HG03103 (cell line): Measurements from ENCODE around the gene MAMDC2.
"Not testable (repeated sequence)": the region's sequence is repeated elsewhere in the genome, so short reads cannot be mapped to it uniquely, and the experiment has no call there.

Source experiments
- ATAC-seq: cut with Tn5 transposase; IDR thresholded peaks from one replicate; pipeline ENCODE4 v1.9.1; 2021; ENCODE audit warnings: low read depth; ENCODE audit not compliant: unreplicated experiment

The MAMDC2 gene

GRCh38 chr9:70035691-70036090 is 8.0 kb upstream of the MAMDC2 start:
- ATAC-seq: no peak

GRCh38 chr9:70036641-70037040 is 7.0 kb upstream of the MAMDC2 start:
- no peak for ATAC-seq

DNA sequence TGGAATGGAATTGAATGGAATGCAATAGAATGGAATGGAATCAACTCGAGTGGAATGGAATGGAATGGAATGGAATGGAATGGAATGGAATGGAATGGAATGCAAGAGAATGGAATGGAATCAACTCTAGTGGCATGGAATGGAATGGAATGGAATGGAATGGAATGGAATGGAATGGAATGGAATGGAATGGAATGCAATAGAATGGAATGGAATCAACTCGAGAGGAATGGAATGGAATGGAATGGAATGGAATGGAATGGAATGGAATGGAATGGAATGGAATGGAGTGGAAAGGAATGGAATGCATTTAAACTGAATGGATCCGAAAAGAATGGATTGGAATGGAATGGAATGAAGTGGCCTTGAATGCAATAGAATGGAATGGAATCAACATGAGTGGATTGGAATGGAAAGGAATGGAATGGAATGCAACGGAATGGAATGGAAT is 5.5 kb upstream of the MAMDC2 start:
- not testable (repeated sequence) for ATAC-seq

DNA sequence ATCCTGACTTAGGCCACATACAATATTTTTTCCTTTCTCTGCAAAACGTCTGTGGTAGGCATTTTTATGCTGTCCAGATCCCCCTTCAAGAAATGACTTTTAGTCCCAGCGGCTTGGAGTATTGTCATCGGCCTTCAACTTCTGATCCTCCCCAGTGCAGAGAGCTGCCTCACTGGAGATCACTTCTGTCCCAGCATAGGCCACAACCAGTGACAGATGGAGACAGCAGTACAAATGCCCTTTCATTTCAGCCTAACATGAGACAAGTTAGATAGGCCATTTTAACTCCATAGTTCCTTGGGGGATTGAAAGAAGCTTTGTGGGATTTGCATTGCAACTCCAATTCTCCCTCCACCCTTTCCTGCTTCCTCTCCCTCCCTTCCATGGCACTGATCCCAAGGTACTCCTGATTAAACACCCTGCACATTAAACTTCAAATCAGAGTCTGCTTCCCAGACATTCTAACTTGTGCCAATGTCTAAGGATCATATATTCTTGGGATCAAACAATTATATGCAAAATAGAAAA is 3.2 kb upstream of the MAMDC2 start:
- no peak for ATAC-seq

DNA sequence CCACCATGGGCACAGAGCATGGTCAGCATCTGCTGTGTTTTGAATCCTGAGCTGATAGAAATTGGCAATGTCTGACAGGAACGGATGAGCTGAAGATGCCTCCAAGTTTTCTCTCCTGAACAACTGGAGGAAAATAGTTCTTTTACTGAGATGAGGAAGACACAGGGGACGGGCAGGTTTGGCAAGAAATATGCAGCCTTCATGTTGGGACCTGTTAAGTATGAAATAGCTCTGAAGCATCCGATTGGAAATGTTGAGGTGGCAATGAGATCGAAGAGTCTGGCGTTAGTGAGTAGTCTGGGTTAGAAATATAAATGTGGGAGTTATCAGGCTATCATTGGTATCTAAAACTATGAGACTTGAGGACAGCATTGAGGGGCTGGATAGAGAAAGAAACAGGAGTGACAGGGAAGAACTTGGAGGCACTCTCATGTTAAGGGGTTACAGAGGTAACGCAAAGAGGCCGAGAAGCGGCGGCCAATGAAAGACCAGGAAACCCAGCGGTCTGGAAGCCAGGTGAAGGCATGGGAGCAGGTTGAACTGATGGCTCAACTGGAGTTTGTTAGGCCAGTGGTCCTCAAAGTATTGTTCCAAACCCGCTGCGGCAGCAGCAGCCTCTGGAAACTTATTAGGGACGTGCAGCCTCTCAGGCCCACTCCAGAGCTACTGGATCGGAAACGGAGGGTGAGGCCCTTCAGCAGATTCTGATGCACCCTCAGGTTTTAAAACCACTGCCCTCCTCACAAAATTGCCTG is 1.0 kb upstream of the MAMDC2 start:
- no peak for ATAC-seq

DNA sequence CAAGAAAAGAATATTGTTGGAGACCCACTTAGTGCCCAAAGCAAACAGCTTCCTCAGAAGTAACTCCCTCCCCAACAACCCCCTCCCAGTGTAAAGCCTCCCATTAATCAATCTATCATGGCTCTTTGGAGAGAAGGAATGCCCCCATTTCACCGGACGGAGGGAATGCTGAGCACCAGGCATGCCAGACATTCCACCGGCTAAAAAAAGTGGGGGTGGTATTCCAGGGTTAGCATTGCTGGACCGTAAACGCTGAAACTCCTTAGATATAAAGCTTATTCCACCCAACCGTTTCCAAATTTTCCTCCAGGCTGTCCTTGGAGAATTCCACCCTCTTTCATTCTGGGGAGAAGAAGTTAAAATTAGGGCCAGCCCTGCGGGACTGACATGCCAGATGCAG is 363 bp upstream of the MAMDC2 start:
- ATAC-seq: no peak

GRCh38 chr9:70044490-70045307 is 1.1 kb downstream of the MAMDC2 start:
- no peak for ATAC-seq

DNA sequence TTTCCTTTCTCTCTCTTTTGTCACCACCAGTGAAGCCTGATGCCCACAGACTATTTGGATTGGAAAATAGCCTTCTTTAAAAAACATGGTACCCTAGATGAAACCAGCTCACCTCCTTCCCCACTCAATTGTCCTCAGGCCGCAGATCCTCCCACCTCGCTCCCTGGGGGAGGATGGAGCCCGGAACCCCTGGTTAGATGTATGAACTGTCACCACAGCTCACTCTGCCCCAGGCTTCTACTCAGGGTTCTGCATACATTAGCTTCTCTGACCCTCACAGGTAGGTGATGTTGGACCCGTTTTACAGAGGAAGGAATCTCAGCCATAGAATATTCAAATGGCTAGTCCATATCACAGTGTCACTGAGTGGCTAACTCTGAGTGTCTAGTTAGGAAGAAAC is 1.8 kb downstream of the MAMDC2 start:
- no peak for ATAC-seq

GRCh38 chr9:70046274-70047070 is 2.8 kb downstream of the MAMDC2 start:
- ATAC-seq: no peak

DNA sequence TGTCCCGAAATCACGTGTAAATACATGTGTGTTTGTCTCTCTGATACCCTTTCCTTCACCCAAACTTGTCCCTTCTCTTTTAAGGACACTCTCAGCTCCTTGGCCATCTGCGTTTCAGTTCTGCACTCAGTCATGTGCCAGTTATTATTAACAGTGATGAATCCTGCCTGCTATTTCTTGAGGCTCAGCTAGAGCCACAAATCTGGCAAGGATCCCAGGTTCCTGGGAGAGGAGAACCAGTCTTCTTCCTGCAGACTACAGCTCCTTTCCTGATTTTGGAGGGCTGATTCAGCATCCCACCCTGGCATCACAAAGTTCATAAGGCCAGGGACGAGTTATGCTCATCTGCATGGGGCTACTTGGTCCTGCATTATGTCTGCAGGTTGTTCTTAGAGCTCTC is 5.6 kb downstream of the MAMDC2 start:
- ATAC-seq: no peak

DNA sequence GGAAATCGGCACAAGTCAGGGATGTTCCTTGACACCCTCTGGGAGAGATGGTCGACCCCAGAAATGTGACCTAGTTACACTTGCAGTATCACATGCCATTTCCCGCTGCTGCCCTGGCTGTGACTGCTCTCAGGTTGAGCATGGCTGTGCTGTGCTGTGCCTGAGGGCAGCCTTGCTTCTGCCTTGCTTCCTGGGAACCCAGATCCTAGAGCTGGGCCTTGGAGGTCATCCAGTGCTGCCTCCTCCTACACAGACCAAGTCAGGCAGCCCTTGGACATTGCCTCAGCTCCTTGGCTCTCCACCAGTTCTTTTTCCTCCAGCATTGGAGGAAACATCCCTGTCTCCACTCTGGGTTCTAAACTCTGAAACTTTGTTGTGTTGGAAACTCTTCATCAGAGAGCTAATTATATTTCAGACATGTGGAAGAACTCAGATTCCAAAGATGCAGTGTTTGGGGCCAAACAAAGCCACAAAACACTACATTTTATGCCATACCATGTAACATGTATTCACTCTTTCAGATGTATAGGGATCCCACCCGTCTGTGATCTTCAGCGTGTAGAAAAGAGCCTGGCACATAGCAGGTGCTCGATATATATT is 6.1 kb downstream of the MAMDC2 start:
- no peak for ATAC-seq

DNA sequence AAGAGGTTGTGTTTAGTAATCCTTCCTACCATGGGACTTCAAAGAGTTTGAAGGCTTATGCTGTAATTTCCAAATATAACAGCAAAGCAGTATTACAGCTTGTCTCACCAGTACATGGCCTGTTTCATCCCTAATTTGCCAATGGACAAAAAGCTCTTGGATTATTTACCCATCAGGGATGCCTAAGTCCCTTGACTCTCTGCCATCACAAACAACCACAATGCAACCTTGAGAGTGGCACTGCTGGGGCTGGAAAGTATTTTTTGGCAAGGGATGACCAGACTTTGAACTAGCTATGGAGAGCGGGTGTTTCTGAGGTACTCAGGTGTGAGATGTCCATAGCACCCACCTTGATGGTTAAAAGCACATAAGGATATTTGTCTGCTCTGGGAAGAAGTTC is 9.1 kb downstream of the MAMDC2 start:
- no peak for ATAC-seq

DNA sequence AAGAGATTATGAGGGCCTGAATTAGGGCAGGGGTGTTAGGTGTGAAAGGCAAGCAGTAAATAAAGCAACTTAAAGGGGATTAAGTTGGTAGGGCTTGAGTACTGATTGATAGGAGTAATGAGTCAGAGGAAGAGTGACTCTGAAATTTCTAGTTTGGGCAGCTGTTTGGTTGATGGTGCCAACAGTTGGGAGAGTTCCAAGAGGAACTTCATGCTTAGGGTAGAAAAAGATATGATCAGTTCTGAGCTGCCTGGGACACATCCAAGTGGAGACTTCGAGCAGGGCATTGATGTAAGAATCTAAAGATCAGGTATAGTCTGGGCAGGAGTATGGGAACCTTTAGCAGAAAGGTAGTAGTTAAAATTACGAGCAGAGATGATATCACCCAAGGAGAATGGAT is 10.2 kb downstream of the MAMDC2 start:
- ATAC-seq: no peak

DNA sequence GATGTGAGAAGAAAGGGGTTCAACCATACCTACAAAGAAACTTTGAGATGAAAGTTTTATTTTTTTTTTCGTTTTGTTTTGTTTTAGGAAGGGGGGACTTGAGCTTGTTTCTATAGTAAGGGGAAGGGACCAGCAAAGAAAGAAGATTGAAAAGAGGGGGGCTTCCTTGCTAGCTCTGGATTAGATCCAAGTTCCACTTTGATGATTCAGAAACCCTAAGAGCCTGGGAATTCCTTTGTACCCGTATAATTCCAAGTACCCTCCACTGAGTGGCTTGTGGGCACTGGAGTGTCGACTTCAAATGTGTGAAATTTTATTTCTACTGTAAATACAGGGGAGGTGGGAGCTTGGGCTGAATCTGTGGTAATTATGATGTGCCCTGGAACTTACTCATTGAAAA is 10.9 kb downstream of the MAMDC2 start:
- ATAC-seq: no peak

GRCh38 chr9:70055406-70056210 is 12.0 kb downstream of the MAMDC2 start:
- no peak for ATAC-seq

DNA sequence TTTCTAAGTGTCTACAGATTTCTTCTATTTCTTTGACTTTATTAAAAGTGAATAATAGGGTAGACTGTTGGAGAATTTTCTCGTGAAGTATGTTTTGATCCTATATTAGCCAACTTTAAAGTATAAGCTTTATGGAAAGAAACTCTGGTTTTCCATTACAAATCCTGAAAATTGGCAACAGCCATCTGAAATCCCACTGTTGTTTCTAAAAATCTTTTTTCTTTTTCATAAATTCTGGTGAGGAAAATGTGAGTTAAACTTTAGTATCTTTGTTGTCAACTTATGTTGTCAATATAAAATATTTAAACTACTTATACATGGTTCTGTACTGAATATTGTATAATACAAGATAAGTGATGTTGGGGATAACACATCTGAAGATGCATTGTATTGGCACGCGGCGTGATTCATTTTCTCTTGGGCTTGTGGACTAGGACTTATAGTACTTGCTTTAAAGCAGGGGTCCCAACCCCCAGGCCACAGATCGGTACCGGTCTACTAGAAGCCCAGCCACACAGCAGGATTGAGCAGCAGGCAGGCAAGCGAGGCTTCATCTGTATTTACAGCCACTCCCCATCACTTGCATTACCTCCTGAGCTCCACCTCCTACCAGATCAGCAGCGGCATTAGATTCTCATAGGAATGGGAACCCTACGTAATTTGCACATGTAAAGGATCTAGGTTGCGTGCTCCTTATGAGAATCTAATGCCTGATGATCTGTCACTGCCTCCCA is 12.7 kb downstream of the MAMDC2 start:
- ATAC-seq: no peak

DNA sequence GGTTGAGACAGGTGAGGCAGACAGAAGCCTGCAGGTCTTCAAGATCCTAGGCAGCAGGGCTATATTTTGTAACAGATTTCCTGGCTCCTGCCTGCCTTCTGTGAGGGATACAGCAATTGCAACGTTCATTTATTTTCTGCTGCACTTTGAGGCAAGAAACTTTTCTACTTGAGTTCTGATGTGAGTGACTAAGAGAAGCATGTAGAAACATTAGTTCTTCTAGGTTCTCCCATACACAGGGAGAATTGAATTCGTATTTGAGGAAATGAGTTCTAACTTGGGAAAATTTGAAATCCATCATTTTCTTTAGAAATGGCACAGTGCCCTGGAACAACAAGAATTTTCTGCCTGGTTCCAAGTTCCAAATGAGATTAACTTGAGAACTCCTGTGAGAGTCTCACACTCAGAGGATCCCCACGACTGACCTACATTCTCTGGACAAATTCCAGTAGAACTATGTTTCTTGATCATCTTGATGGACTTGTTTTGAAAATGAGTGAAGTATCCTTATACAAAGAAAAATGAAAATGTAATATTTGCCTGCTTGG is 15.0 kb downstream of the MAMDC2 start:
- ATAC-seq: no peak

DNA sequence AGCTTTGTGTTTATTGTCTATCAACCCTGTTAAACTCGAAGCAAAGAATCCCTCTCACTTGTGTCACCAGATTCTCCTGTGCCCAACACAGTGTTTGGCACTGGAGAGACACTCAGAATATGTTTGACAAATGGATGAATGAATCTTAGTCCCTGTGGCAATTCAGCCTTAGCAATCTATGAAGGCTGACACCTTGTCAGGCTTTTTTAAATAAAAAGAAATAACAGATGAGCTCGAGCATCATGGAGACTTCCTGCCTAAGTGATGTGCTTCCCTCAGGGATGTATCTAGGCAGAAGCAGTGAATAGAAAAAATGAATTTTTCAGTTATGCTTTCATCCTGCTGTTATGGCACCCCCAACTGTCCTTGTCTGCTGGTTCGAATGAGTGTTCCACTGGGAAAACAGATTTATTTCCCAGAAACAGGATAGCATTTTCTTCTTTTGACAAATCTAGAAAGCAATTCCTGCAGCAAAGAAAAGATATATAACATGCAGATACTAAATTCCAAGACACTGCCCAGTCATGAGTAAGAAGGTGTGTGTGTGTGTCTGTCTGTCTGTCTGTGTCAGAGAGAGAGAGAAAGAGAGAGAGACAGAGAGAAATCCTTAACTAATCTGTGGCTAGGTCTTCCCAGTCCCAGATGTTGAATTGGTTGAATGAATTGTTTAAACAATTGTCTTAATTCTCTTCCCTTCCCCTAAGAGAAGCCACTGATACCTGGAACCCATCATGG is 16.7 kb downstream of the MAMDC2 start:
- no peak for ATAC-seq
